ENCODE measurements around the gene PDSS2.

GRCh38 chr6:107116931-107117330, 342.4 kb downstream of the PDSS2 start:
- TF ChIP-seq CTCF (optimal IDR thresholded peaks at IDR 0.05 in 1 of 3, IDR thresholded peaks at IDR 0.05 in 1 of 3, conservative IDR thresholded peaks at IDR 0.05 in 1 of 3; ENCODE audit: extremely low read depth in 1 of 3, insufficient read depth in 2 of 3, low read length in 3 of 3) (no peak), EZH2 (IDR thresholded peaks at IDR 0.05; ENCODE audit: low read length) (no peak)

Measured in keratinocyte (primary cell).